Measurements from ENCODE around the gene FGF14. TPM values are rescaled to one million over a fixed set of nuclear protein-coding genes. Genes with fewer than 3 reads are reported as not detected.

Gene FGF14
- total RNA-seq, 2 donors from 2014 or later: not detected

- no peak for DNase-seq (ENCODE audit: low spot score)
- no peak for ATAC-seq
- no peak overlapping the region for H3K4me3 Mint-ChIP-seq
- no peaks in the 10 kb centered on the region for H3K27me3 Mint-ChIP-seq
- H3K9me3 Mint-ChIP-seq: no peaks in the 10 kb centered on the region
- no peak overlapping the region for H3K27ac Mint-ChIP-seq
- H3K4me1 Mint-ChIP-seq (ENCODE audit: low read depth in 2 of 2): no peaks in the 10 kb centered on the region
- H3K36me3 Mint-ChIP-seq: no peaks in the 10 kb centered on the region
Measured at GRCh38 chr13:102280366-102280765, 121.5 kb downstream of the FGF14 start.

- Mint-ChIP-seq H3K4me3 (no peak overlapping the region), H3K27me3 (no peaks in the 10 kb centered on the region), H3K4me1 (ENCODE audit: low read depth in 2 of 2) (no peaks in the 10 kb centered on the region), H3K36me3 (no peaks in the 10 kb centered on the region), H3K27ac (no peak overlapping the region), H3K9me3 (no peaks in the 10 kb centered on the region)
- peak in 1 of 2 donors; percentile 32 for ATAC-seq
- no peak for DNase-seq (ENCODE audit: low spot score)
Measured at GRCh38 chr13:102277286-102277685, 124.6 kb downstream of the FGF14 start.

- Mint-ChIP-seq H3K9me3 (no peaks in the 10 kb centered on the region), H3K36me3 (no peaks in the 10 kb centered on the region), H3K27ac (no peak overlapping the region), H3K27me3 (no peaks in the 10 kb centered on the region), H3K4me3 (no peak overlapping the region), H3K4me1 (ENCODE audit: low read depth in 2 of 2) (no peaks in the 10 kb centered on the region)
- DNase-seq (ENCODE audit: low spot score) (no peak), ATAC-seq (no peak)
Measured at GRCh38 chr13:102276404-102276803, 125.4 kb downstream of the FGF14 start.

- no peaks in the 10 kb centered on the region for H3K9me3 Mint-ChIP-seq
- H3K4me3 Mint-ChIP-seq: no peak overlapping the region
- H3K36me3 Mint-ChIP-seq: no peaks in the 10 kb centered on the region
- no peak for ATAC-seq
- no peaks in the 10 kb centered on the region for H3K27me3 Mint-ChIP-seq
- no peak overlapping the region for H3K27ac Mint-ChIP-seq
- H3K4me1 Mint-ChIP-seq (ENCODE audit: low read depth in 2 of 2): no peaks in the 10 kb centered on the region
- DNase-seq (ENCODE audit: low spot score): no peak
Measured at GRCh38 chr13:102275969-102276368, 125.9 kb downstream of the FGF14 start.

GRCh38 chr13:102273111-102273510 lies 128.7 kb downstream of the FGF14 start:
- ATAC-seq (no peak), DNase-seq (ENCODE audit: low spot score) (no peak)
- Mint-ChIP-seq H3K9me3 (no peaks in the 10 kb centered on the region), H3K27ac (no peak overlapping the region), H3K4me3 (no peak overlapping the region), H3K4me1 (ENCODE audit: low read depth in 2 of 2) (no peaks in the 10 kb centered on the region), H3K27me3 (no peaks in the 10 kb centered on the region), H3K36me3 (no peaks in the 10 kb centered on the region)

- H3K27me3 Mint-ChIP-seq: no peaks in the 10 kb centered on the region
- H3K4me3 Mint-ChIP-seq: no peak overlapping the region
- peaks cover 6% of the 10 kb centered on the region for H3K9me3 Mint-ChIP-seq
- H3K4me1 Mint-ChIP-seq (ENCODE audit: low read depth in 2 of 2): no peaks in the 10 kb centered on the region
- no peak overlapping the region for H3K27ac Mint-ChIP-seq
- no peaks in the 10 kb centered on the region for H3K36me3 Mint-ChIP-seq
- DNase-seq (ENCODE audit: low spot score) (no peak), ATAC-seq (no peak)
Measured at GRCh38 chr13:102267191-102267590, 134.7 kb downstream of the FGF14 start.

- Mint-ChIP-seq H3K36me3 (no peaks in the 10 kb centered on the region), H3K4me1 (ENCODE audit: low read depth in 2 of 2) (no peaks in the 10 kb centered on the region), H3K4me3 (no peak overlapping the region), H3K9me3 (peaks cover 22% of the 10 kb centered on the region), H3K27ac (no peak overlapping the region), H3K27me3 (no peaks in the 10 kb centered on the region)
- ATAC-seq (no peak), DNase-seq (ENCODE audit: low spot score) (no peak)
Measured at GRCh38 chr13:102261809-102262208, 140.0 kb downstream of the FGF14 start.

GRCh38 chr13:102261316-102261715 lies 140.5 kb downstream of the FGF14 start:
- H3K4me3 Mint-ChIP-seq: no peak overlapping the region
- no peak for ATAC-seq
- no peaks in the 10 kb centered on the region for H3K27me3 Mint-ChIP-seq
- H3K9me3 Mint-ChIP-seq: peaks cover 21% of the 10 kb centered on the region
- no peaks in the 10 kb centered on the region for H3K4me1 Mint-ChIP-seq (ENCODE audit: low read depth in 2 of 2)
- no peaks in the 10 kb centered on the region for H3K36me3 Mint-ChIP-seq
- H3K27ac Mint-ChIP-seq: no peak overlapping the region
- DNase-seq (ENCODE audit: low spot score): no peak

GRCh38 chr13:102260256-102260655 lies 141.6 kb downstream of the FGF14 start:
- no peaks in the 10 kb centered on the region for H3K27me3 Mint-ChIP-seq
- no peak for DNase-seq (ENCODE audit: low spot score)
- no peaks in the 10 kb centered on the region for H3K36me3 Mint-ChIP-seq
- no peak overlapping the region for H3K27ac Mint-ChIP-seq
- H3K4me3 Mint-ChIP-seq: no peak overlapping the region
- ATAC-seq: no peak
- peaks cover 19% of the 10 kb centered on the region for H3K9me3 Mint-ChIP-seq
- no peaks in the 10 kb centered on the region for H3K4me1 Mint-ChIP-seq (ENCODE audit: low read depth in 2 of 2)

GRCh38 chr13:102255409-102255808 lies 146.4 kb downstream of the FGF14 start:
- Mint-ChIP-seq H3K4me1 (ENCODE audit: low read depth in 2 of 2) (no peaks in the 10 kb centered on the region), H3K9me3 (peaks cover 16% of the 10 kb centered on the region), H3K27ac (no peak overlapping the region), H3K27me3 (no peaks in the 10 kb centered on the region), H3K4me3 (no peak overlapping the region), H3K36me3 (no peaks in the 10 kb centered on the region)
- ATAC-seq (no peak), DNase-seq (ENCODE audit: low spot score) (no peak)

GRCh38 chr13:102251817-102252216 lies 150.0 kb downstream of the FGF14 start:
- Mint-ChIP-seq H3K27me3 (no peaks in the 10 kb centered on the region), H3K4me3 (no peak overlapping the region), H3K36me3 (no peaks in the 10 kb centered on the region), H3K4me1 (ENCODE audit: low read depth in 2 of 2) (no peaks in the 10 kb centered on the region), H3K9me3 (peaks cover 8% of the 10 kb centered on the region), H3K27ac (no peak overlapping the region)
- no peak for ATAC-seq
- no peak for DNase-seq (ENCODE audit: low spot score)

- Mint-ChIP-seq H3K4me1 (ENCODE audit: low read depth in 2 of 2) (no peaks in the 10 kb centered on the region), H3K27ac (no peak overlapping the region), H3K27me3 (no peaks in the 10 kb centered on the region), H3K4me3 (no peak overlapping the region), H3K36me3 (no peaks in the 10 kb centered on the region), H3K9me3 (peaks cover 5% of the 10 kb centered on the region)
- ATAC-seq (no peak), DNase-seq (ENCODE audit: low spot score) (no peak)
Measured at GRCh38 chr13:102250448-102250847, 151.4 kb downstream of the FGF14 start.

- Mint-ChIP-seq H3K27me3 (no peaks in the 10 kb centered on the region), H3K36me3 (no peaks in the 10 kb centered on the region), H3K27ac (no peak overlapping the region), H3K4me1 (ENCODE audit: low read depth in 2 of 2) (no peaks in the 10 kb centered on the region), H3K9me3 (peaks cover 5% of the 10 kb centered on the region), H3K4me3 (no peak overlapping the region)
- ATAC-seq (no peak), DNase-seq (ENCODE audit: low spot score) (no peak)
Measured at GRCh38 chr13:102244607-102245227, 157.1 kb downstream of the FGF14 start.

GRCh38 chr13:102240110-102240509 lies 161.7 kb downstream of the FGF14 start:
- ATAC-seq (no peak), DNase-seq (ENCODE audit: low spot score) (no peak)
- H3K9me3 Mint-ChIP-seq: no peaks in the 10 kb centered on the region
- H3K4me3 Mint-ChIP-seq: no peak overlapping the region
- no peaks in the 10 kb centered on the region for H3K4me1 Mint-ChIP-seq (ENCODE audit: low read depth in 2 of 2)
- no peak overlapping the region for H3K27ac Mint-ChIP-seq
- no peaks in the 10 kb centered on the region for H3K27me3 Mint-ChIP-seq
- no peaks in the 10 kb centered on the region for H3K36me3 Mint-ChIP-seq

GRCh38 chr13:102237230-102237629 lies 164.6 kb downstream of the FGF14 start:
- Mint-ChIP-seq H3K4me3 (no peak overlapping the region), H3K36me3 (no peaks in the 10 kb centered on the region), H3K27me3 (no peaks in the 10 kb centered on the region), H3K4me1 (ENCODE audit: low read depth in 2 of 2) (no peaks in the 10 kb centered on the region), H3K9me3 (no peaks in the 10 kb centered on the region), H3K27ac (no peak overlapping the region)
- DNase-seq (ENCODE audit: low spot score): no peak
- ATAC-seq: no peak

Data from natural killer cell treated with Interleukin-12 subunit alpha and Interleukin-12 subunit beta and Interleukin-15 and Interleukin-18, amount 100 ng/mL, for 72 hours (primary cell).